Measurements from ENCODE around the gene PRAMEF33. TPM values are rescaled to one million over a fixed set of nuclear protein-coding genes. Genes with fewer than 3 reads are reported as not detected.
"Not testable (repeated sequence)": the region's sequence is repeated elsewhere in the genome, so short reads cannot be mapped to it uniquely, and the experiment has no call there.

The PRAMEF33 gene, protein sequence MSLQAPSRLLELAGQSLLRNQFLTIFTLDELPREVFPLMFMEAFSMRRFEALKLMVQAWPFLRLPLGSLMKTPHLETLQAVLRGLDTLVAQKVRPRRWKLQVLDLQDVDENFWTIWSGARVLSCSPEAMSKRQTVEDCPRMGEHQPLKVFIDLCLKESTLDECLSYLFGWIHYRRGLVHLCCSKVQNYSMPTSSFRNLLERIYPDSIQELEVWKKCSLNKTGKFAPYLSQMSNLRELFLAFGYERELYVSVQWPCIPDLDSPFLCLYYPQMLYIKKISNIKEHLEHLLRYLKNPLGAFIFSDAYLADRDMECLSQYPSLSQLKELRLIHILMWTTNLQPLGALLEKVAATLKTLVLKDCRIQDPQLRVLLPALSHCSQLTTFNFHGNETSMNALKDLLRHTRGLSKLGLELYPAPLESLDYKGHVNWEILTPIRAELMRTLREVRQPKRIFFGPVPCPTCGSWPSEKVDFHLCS
- total RNA-seq, result not detected

DNA sequence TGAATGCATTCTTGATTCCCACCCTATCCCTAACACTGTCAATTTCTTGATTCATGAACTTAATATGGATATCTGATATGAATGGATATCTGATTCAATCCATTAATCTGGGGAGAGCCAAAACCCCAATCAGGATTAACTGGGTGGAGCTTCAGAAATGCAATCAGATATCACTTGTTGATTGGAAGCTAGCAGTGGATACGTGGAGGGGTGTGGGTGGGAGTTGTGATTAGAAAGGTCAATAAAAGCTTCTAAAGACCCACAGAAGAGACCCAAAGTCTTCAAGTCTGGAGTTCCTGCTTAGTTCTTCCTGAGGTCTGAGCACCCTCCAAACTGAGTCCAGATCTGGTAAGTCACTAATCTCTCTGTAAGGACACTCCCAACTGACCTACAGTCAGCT is at the start of gene PRAMEF33:
TSS of gene PRAMEF33 (plus strand) at position 301 of the 400 bp plus-strand sequence. CDS start 2,416 bp downstream, outside the sequence.
- H3K36me3 ChIP-seq; H3K27ac ChIP-seq; H3K4me1 ChIP-seq; intact Hi-C loops (cut with DNase I; ENCODE audit: low total_unique reads); H3K9me3 ChIP-seq; DNase-seq; ATAC-seq; in situ Hi-C loops (cut with MboI; ENCODE audit: low sequenced_read_pairs in 4 of 4); H3K4me3 ChIP-seq; H3K27me3 ChIP-seq: not testable (repeated sequence)

DNA sequence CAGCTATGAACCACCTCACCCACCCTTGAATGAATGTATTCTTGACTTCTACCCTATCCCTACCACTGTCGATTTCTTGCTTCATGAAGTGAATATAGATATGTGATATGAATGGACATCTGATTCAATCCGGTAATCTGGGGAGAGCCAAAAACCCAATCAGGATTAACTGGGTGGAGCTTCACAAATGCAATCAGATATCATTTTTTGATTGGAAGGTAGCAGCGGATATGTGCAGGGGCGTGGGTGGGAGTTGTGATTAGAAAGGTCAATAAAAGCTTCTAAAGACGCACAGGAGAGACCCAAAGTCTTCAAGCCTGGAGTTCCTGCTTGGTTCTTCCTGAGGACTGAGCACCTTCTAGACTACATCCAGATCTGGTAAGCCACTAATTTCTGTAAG is 49.4 kb upstream of the PRAMEF33 start, which contains the start of gene PRAMEF5:
TSS of gene PRAMEF5 (plus strand) at position 301 of the 400 bp plus-strand sequence. CDS start 5,071 bp downstream, outside the sequence.
- H3K9me3 ChIP-seq; H3K4me3 ChIP-seq; DNase-seq; H3K27ac ChIP-seq; in situ Hi-C loops (cut with MboI; ENCODE audit: low sequenced_read_pairs in 4 of 4); intact Hi-C loops (cut with DNase I; ENCODE audit: low total_unique reads); H3K4me1 ChIP-seq; H3K36me3 ChIP-seq; H3K27me3 ChIP-seq; ATAC-seq: not testable (repeated sequence)

DNA sequence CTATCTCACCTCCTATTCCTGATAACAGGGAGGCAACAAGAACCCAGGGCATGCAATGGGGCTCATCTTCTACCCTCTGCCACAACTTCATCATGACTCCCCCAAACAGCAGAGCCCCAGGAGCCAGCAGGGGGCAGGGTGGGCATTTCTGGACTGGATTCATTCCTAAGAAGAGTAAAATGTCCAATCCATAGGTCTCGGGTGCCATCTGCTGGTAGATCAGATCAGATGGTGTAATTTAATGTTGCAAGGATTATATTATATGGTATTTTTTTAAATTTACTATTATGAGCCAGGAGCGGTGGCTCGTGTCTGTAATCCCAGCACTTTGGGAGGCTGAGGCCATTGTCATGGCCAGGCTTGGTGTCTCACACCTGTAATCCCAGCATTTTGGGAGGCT is 38.2 kb upstream of the PRAMEF33 start:
- DNase-seq; in situ Hi-C loops (cut with MboI; ENCODE audit: low sequenced_read_pairs in 4 of 4); H3K36me3 ChIP-seq: not testable (repeated sequence)

DNA sequence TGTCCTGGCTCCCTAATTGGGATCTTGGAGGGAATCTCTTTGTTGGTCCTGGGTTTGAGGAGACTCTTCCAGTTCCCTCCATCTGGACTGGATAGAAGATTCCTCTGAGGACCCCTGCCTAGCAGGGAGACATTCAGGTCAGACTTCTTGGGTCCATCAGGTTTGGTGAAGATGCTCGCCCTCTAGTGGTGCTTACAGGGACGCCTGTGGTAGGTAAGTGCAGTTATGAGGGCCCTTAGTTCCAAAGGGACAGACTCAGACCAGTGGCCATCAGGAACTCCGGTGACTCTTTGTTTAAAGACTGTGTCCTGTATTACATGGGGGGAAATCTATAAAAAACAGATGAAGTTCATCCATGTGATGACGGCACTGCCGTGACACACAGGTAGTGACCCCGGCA is 26.3 kb upstream of the PRAMEF33 start:
- intact Hi-C loops (cut with DNase I; ENCODE audit: low total_unique reads), result not testable (repeated sequence)

More for the DNA sequence above, 38.2 kb upstream of the PRAMEF33 start:
- H3K27ac ChIP-seq; H3K27me3 ChIP-seq; intact Hi-C loops (cut with DNase I; ENCODE audit: low total_unique reads); ATAC-seq; H3K4me1 ChIP-seq; H3K9me3 ChIP-seq; H3K4me3 ChIP-seq: not testable (repeated sequence)

DNA sequence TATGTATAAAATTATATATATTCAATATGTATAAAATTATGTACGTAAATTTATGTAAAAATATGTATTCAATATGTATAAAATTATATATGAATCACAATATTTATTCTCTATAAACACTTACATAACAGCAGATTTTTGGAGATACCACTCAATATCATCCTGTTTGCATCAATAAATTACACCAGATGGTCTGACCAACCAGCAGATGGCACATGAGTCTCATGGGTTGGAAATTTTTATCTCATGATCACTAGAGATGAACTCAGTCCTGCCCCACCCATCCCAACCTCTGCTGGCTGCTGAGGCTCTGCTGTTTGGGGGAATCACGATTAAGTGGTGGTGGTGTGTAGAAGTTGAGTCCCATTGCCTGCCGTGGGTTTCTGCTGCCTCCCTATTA is 23.7 kb upstream of the PRAMEF33 start:
- in situ Hi-C loops (cut with MboI; ENCODE audit: low sequenced_read_pairs in 4 of 4); H3K27me3 ChIP-seq; H3K27ac ChIP-seq; DNase-seq; ATAC-seq; H3K4me3 ChIP-seq; H3K4me1 ChIP-seq; intact Hi-C loops (cut with DNase I; ENCODE audit: low total_unique reads); H3K9me3 ChIP-seq; H3K36me3 ChIP-seq: not testable (repeated sequence)

More for the DNA sequence above, 26.3 kb upstream of the PRAMEF33 start:
- H3K4me1 ChIP-seq; H3K27me3 ChIP-seq; H3K9me3 ChIP-seq; H3K27ac ChIP-seq; H3K4me3 ChIP-seq; DNase-seq; H3K36me3 ChIP-seq; ATAC-seq; in situ Hi-C loops (cut with MboI; ENCODE audit: low sequenced_read_pairs in 4 of 4): not testable (repeated sequence)

DNA sequence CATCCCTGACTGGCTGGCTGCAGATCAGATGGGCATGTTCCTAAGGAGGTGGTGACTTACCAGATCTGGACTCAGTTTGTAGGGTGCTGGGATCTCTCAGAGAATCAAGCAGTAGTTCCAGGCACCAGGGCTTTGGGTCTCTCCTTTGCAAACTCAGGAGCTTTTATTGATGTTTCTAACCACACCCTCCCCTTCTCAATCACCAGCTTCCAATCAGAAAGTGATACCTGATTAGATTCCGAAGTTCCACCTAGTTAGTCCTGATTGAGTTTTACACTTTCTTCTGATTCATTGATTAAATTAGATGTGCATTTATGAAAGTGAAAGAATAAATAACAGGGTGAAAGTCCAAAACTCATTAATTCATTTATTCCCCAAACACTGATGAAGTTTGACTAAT is 18.3 kb upstream of the PRAMEF33 start, which contains the start of gene PRAMEF8:
TSS of gene PRAMEF8 (minus strand) at position 101 of the 400 bp plus-strand sequence. CDS start 1,046 bp downstream, outside the sequence.
- H3K4me1 ChIP-seq; H3K27ac ChIP-seq; ATAC-seq; H3K27me3 ChIP-seq; H3K4me3 ChIP-seq; in situ Hi-C loops (cut with MboI; ENCODE audit: low sequenced_read_pairs in 4 of 4); intact Hi-C loops (cut with DNase I; ENCODE audit: low total_unique reads); H3K36me3 ChIP-seq; H3K9me3 ChIP-seq; DNase-seq: not testable (repeated sequence)

DNA sequence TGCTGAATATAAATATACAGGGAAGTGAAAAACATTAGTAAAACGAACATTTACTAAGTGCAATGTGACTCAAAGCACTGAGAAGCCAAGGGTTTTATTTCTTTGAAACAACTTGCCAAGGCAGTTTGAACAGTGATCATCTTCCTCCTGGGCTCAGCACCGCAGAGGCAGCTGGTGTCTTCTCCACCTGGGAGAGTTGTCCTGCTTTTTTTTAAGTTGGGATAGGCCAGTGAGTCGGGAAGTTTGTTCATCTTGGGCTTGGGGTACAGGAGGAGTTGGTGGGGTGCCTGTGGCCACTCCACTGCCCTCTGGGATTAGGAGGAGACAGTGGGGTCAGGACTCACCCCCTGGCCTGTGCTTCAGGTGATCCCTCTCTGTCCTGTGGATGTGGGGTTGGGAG is 14.3 kb upstream of the PRAMEF33 start:
- H3K36me3 ChIP-seq; intact Hi-C loops (cut with DNase I; ENCODE audit: low total_unique reads); H3K4me1 ChIP-seq; in situ Hi-C loops (cut with MboI; ENCODE audit: low sequenced_read_pairs in 4 of 4); H3K4me3 ChIP-seq; H3K27ac ChIP-seq; DNase-seq; H3K27me3 ChIP-seq; H3K9me3 ChIP-seq; ATAC-seq: not testable (repeated sequence)

DNA sequence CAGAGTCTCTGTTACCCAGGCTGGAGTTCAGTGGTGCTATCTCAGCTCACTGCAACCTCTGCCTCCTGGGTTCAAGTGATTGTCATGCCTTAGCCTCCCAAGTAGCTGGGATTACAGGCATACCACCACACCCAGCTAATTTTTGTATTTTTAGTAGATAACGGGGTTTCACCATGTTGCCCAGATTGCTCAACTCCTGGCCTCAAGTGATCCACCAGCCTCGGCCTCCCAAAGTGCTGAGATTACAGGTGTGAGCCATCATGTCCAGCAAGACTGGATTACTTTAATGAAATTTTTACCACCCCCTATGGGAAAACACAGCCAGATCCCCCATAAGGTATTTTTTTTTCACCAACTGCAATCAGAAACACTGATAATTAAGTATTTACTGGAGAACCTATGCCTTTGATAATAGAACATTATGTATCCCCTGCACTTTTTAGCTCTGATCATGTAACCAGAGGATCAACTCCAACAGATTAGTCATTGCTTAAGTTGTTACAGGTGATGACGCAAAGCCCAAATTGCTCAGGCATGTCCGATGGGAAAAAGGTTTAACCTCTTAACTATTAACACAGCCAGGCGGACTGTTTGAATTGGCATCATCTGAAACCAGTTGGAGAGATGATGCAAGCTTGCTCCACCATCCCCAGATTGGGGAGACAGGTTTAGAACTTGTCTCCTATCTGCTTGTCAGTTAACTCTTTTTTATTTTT is 6.0 kb upstream of the PRAMEF33 start:
- H3K4me1 ChIP-seq; H3K27ac ChIP-seq; H3K36me3 ChIP-seq; intact Hi-C loops (cut with DNase I; ENCODE audit: low total_unique reads); ATAC-seq; DNase-seq; H3K9me3 ChIP-seq; H3K27me3 ChIP-seq; in situ Hi-C loops (cut with MboI; ENCODE audit: low sequenced_read_pairs in 4 of 4); H3K4me3 ChIP-seq: not testable (repeated sequence)

DNA sequence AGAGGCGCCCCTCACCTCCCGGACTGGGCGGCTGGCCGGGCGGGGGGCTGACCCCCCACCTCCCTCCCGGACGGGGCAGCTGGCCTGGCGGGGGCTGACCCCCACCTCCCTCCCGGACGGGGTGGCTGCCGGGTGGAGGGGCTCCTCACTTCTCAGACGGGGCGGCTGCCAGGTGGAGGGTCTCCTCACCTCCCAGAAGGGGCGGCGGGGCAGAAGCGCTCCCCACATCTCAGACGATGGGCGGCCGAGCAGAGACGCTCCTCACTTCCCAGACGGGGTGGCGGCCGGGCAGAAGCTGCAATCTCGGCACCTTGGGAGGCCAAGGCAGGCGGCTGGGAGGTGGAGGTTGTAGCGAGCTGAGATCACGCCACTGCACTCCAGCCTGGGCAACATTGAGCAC is 4.6 kb upstream of the PRAMEF33 start:
- H3K27ac ChIP-seq; ATAC-seq; in situ Hi-C loops (cut with MboI; ENCODE audit: low sequenced_read_pairs in 4 of 4); DNase-seq; H3K36me3 ChIP-seq; H3K27me3 ChIP-seq; H3K4me1 ChIP-seq; H3K4me3 ChIP-seq; intact Hi-C loops (cut with DNase I; ENCODE audit: low total_unique reads); H3K9me3 ChIP-seq: not testable (repeated sequence)

DNA sequence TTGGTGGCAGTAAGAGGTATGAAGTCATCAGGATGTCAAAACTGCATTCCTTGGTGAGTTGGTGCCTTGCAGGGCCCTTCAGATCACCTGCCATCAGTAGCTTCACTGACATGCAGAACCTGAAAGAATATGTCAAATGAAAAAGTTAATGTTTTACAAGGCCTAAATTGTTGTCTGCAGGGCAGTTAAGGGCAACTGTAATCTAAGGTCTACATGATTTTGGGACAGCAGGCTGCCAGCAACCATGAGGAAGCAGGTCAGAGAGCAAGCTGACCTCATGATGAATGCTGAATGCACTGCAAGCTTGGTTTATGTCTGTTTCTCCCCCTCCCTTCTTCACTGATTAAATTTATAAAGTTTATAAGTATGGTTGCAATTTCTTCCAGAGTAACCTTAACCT is 1.1 kb upstream of the PRAMEF33 start:
- H3K4me1 ChIP-seq; H3K27me3 ChIP-seq; in situ Hi-C loops (cut with MboI; ENCODE audit: low sequenced_read_pairs in 4 of 4); DNase-seq; ATAC-seq; H3K27ac ChIP-seq; H3K4me3 ChIP-seq; H3K36me3 ChIP-seq; intact Hi-C loops (cut with DNase I; ENCODE audit: low total_unique reads); H3K9me3 ChIP-seq: not testable (repeated sequence)

DNA sequence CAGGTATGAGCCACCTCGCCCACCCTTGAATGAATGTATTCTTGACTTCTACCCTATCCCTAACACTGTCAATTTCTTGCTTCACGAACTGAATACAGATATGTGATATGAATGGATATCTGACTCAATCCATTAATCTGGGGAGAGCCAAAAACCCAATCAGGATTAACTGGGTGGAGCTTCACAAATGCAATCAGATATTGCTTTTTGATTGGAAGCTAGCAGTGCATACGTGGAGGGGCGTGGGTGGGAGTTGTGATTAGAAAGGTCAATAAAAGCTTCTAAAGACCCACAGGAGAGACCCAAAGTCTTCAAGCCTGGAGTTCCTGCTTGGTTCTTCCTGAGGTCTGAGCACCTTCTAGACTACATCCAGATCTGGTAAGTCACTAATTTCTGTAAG is 11.9 kb downstream of the PRAMEF33 start, which contains the start of gene PRAMEF15:
TSS of gene PRAMEF15 (plus strand) at position 301 of the 400 bp plus-strand sequence. CDS start 2,827 bp downstream, outside the sequence.
- H3K4me3 ChIP-seq; H3K27me3 ChIP-seq; H3K27ac ChIP-seq; H3K4me1 ChIP-seq; intact Hi-C loops (cut with DNase I; ENCODE audit: low total_unique reads); ATAC-seq; H3K9me3 ChIP-seq; H3K36me3 ChIP-seq; DNase-seq; in situ Hi-C loops (cut with MboI; ENCODE audit: low sequenced_read_pairs in 4 of 4): not testable (repeated sequence)

Data from gastrocnemius medialis (tissue), 4 donors.